ENCODE measurements around the gene ADH1A. TPM values are rescaled to one million over a fixed set of nuclear protein-coding genes. Genes with fewer than 3 reads are reported as not detected.

The ADH1A gene
- total and polyA plus RNA-seq, 2 donors from 2014 or later: 0.85 TPM; not detected in 1

DNA sequence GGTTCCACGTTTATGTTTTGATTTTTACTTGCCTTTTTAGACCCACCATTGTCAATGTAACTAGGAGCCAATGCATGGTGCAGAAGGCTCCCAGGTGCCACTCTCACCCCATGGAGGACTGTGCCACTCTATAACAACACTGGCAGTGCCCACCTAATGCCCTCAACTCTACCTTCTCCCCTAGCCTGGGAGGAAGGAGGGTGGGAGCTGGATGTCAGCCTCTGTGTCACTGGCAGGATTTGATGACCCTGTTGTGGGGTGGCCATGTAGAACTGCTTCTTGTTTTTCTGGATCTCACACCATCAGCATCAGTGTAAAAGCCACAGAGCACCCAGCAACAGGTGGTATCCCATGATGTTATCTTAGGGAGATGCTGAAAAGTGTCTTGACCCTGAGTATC lies 44.1 kb upstream of the ADH1A start:
- FAIRE-seq (no peak), DNase-seq (no peak)
- Histone ChIP-seq H3K27ac (ENCODE audit: low read depth in 2 of 2, low read length in 2 of 2) (no peak overlapping the region), H3K9ac (ENCODE audit: low read length in 3 of 3) (no peak overlapping the region), H3K4me3 (ENCODE audit: low read length in 3 of 3) (no peak overlapping the region), H3K36me3 (ENCODE audit: control insufficient read depth in 2 of 3, insufficient read depth in 3 of 3, low read length in 3 of 3) (no peaks in the 10 kb centered on the region), H3K27me3 (ENCODE audit: control insufficient read depth, insufficient read depth, low read length) (no peaks in the 10 kb centered on the region), H3K4me1 (ENCODE audit: control insufficient read depth in 2 of 3, insufficient read depth in 2 of 3, low read depth in 1 of 3, low read length in 3 of 3) (no peaks in the 10 kb centered on the region), H3K9me3 (ENCODE audit: control insufficient read depth in 2 of 3, insufficient read depth in 1 of 3, low read length in 3 of 3) (no peaks in the 10 kb centered on the region)
- TF ChIP-seq CTCF (IDR thresholded peaks at IDR 0.05; ENCODE audit: borderline replicate concordance, extremely low read depth, insufficient read depth): no peak
- intact Hi-C loops (cut with DNase I): no loop called here

DNA sequence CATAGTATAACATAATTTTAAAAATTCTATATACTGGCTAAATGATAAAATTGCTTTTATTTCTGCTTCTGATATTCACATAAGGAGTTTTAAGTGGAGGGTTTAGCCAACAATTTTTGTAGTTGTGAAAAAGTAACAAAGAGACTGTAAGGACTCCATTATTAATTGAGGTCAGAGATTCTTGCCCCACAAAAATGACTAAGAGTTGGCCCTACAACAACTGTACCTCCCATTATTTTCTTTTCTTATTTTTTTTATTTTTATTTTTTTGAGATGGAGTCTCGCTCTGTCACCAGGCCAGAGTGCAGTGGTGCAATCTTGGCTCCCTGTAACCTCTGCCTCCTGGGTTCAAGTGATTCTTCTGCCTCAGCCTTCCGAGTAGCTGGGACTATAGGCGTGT lies 39.9 kb upstream of the ADH1A start:
- no peaks in the 10 kb centered on the region for H3K4me1 ChIP-seq (ENCODE audit: control insufficient read depth in 2 of 3, insufficient read depth in 2 of 3, low read depth in 1 of 3, low read length in 3 of 3)
- FAIRE-seq: no peak

GRCh38 chr4:99329876-99330275 lies 39.1 kb upstream of the ADH1A start:
- H3K9me3 ChIP-seq (ENCODE audit: control insufficient read depth in 2 of 3, insufficient read depth in 1 of 3, low read length in 3 of 3): no peaks in the 10 kb centered on the region
- DNase-seq: no peak
- H3K4me1 ChIP-seq (ENCODE audit: control insufficient read depth in 2 of 3, insufficient read depth in 2 of 3, low read depth in 1 of 3, low read length in 3 of 3): no peaks in the 10 kb centered on the region
- FAIRE-seq: no peak
- no peak overlapping the region for H3K27ac ChIP-seq (ENCODE audit: low read depth in 2 of 2, low read length in 2 of 2)
- no peaks in the 10 kb centered on the region for H3K27me3 ChIP-seq (ENCODE audit: control insufficient read depth, insufficient read depth, low read length)
- H3K9ac ChIP-seq (ENCODE audit: low read length in 3 of 3): no peak overlapping the region
- intact Hi-C loops (cut with DNase I): no loop called here
- no peaks in the 10 kb centered on the region for H3K36me3 ChIP-seq (ENCODE audit: control insufficient read depth in 2 of 3, insufficient read depth in 3 of 3, low read length in 3 of 3)
- H3K4me3 ChIP-seq (ENCODE audit: low read length in 3 of 3): no peak overlapping the region
- TF ChIP-seq CTCF (IDR thresholded peaks at IDR 0.05; ENCODE audit: borderline replicate concordance, extremely low read depth, insufficient read depth): no peak

More for the DNA sequence above, 39.9 kb upstream of the ADH1A start:
- Histone ChIP-seq H3K9me3 (ENCODE audit: control insufficient read depth in 2 of 3, insufficient read depth in 1 of 3, low read length in 3 of 3) (no peaks in the 10 kb centered on the region), H3K4me3 (ENCODE audit: low read length in 3 of 3) (no peak overlapping the region), H3K9ac (ENCODE audit: low read length in 3 of 3) (no peak overlapping the region), H3K36me3 (ENCODE audit: control insufficient read depth in 2 of 3, insufficient read depth in 3 of 3, low read length in 3 of 3) (no peaks in the 10 kb centered on the region), H3K27ac (ENCODE audit: low read depth in 2 of 2, low read length in 2 of 2) (no peak overlapping the region), H3K27me3 (ENCODE audit: control insufficient read depth, insufficient read depth, low read length) (no peaks in the 10 kb centered on the region)
- no peak for TF ChIP-seq CTCF (IDR thresholded peaks at IDR 0.05; ENCODE audit: borderline replicate concordance, extremely low read depth, insufficient read depth)
- intact Hi-C loops (cut with DNase I): no loop called here
- no peak for DNase-seq

GRCh38 chr4:99324979-99325378 lies 34.2 kb upstream of the ADH1A start:
- DNase-seq: peak in 2 of 5 donors; percentile 16 to 71
- H3K27me3 ChIP-seq (ENCODE audit: control insufficient read depth, insufficient read depth, low read length): no peaks in the 10 kb centered on the region
- no peak for FAIRE-seq
- no peak for TF ChIP-seq CTCF (IDR thresholded peaks at IDR 0.05; ENCODE audit: borderline replicate concordance, extremely low read depth, insufficient read depth)
- H3K9ac ChIP-seq (ENCODE audit: low read length in 3 of 3): no peak overlapping the region
- no peaks in the 10 kb centered on the region for H3K36me3 ChIP-seq (ENCODE audit: control insufficient read depth in 2 of 3, insufficient read depth in 3 of 3, low read length in 3 of 3)
- intact Hi-C loops (cut with DNase I): no loop called here
- no peak overlapping the region for H3K4me3 ChIP-seq (ENCODE audit: low read length in 3 of 3)
- H3K9me3 ChIP-seq (ENCODE audit: control insufficient read depth in 2 of 3, insufficient read depth in 1 of 3, low read length in 3 of 3): no peaks in the 10 kb centered on the region
- H3K4me1 ChIP-seq (ENCODE audit: control insufficient read depth in 2 of 3, insufficient read depth in 2 of 3, low read depth in 1 of 3, low read length in 3 of 3): no peaks in the 10 kb centered on the region
- no peak overlapping the region for H3K27ac ChIP-seq (ENCODE audit: low read depth in 2 of 2, low read length in 2 of 2)

Measured in kidney (tissue), 14 donors.